H1 (cell line): ENCODE data around the gene SERPING1.

Experiments
- HDAC2 ChIP-seq, 2 experiments: fragments of 300-600 bp in 1 of 2; sonication (generic) in 1 of 2; IDR thresholded peaks; 2 replicates each; pipeline ENCODE4 v1.6.1; 2011 to 2012; ENCODE audit warnings: low read depth in 2 of 2, low read length in 2 of 2, mild to moderate bottlenecking in 2 of 2, moderate library complexity in 2 of 2, borderline replicate concordance in 1 of 2, inconsistent platforms in 1 of 2
- MAFK ChIP-seq: IDR thresholded peaks from 2 replicates; pipeline ENCODE4 v1.6.1; 2012; ENCODE audit warnings: low read depth, mild to moderate bottlenecking, improper control_type of control experiment, low read length
- TF ChIP-seq, protein P1 (sequence below): IDR thresholded peaks from 2 replicates; pipeline ENCODE4 v1.6.1; 2012; ENCODE audit warnings: low read length, inconsistent platforms

- TF ChIP-seq, protein P1, sequence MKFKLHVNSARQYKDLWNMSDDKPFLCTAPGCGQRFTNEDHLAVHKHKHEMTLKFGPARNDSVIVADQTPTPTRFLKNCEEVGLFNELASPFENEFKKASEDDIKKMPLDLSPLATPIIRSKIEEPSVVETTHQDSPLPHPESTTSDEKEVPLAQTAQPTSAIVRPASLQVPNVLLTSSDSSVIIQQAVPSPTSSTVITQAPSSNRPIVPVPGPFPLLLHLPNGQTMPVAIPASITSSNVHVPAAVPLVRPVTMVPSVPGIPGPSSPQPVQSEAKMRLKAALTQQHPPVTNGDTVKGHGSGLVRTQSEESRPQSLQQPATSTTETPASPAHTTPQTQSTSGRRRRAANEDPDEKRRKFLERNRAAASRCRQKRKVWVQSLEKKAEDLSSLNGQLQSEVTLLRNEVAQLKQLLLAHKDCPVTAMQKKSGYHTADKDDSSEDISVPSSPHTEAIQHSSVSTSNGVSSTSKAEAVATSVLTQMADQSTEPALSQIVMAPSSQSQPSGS, result no peak
- TF ChIP-seq MAFK, result no peak
- TF ChIP-seq HDAC2 (IDR thresholded peaks at IDR 0.05; ENCODE audit: borderline replicate concordance in 1 of 2, low read depth in 2 of 2, low read length in 2 of 2), result no peak
These were observed 19.1 kb downstream of the SERPING1 start for GRCh38 chr11:57616595-57616994.
